T-helper 17 cell (primary cell): ENCODE data around the gene KATNB1. TPM values are rescaled to one million over a fixed set of nuclear protein-coding genes. Genes with fewer than 3 reads are reported as not detected.
"Not testable (repeated sequence)": the region's sequence is repeated elsewhere in the genome, so short reads cannot be mapped to it uniquely, and the experiment has no call there.

Experiments used
- ATAC-seq: fragments of 150-1000 bp; cut with Tn5 transposase; 2 replicates; pipeline ENCODE4 v1.10.0; 2021; ENCODE audit warnings: mild to moderate bottlenecking, moderate library complexity
- DNase-seq, 3 donors: peaks; one replicate each; pipeline versions ENCODE4 v3.0.0 to v3.0.0-alpha.2; 2020 to 2021
- H3K9me3 ChIP-seq: one replicate; pipeline ENCODE4 v1.7.0; 2013; ENCODE audit warnings: low read length, mild to moderate bottlenecking; ENCODE audit not compliant: control insufficient read depth, poor library complexity, severe bottlenecking
- H3K27ac Mint-ChIP-seq: one replicate; pipeline ENCODE4 v1.8.0; 2022; ENCODE audit warnings: mild to moderate bottlenecking, moderate library complexity, mixed read lengths
- H3K27me3 Mint-ChIP-seq: one replicate; pipeline ENCODE4 v1.8.0; 2022; ENCODE audit warnings: mixed read lengths
- H3K36me3 Mint-ChIP-seq: one replicate; pipeline ENCODE4 v1.8.0; 2022; ENCODE audit warnings: low read depth, mixed read lengths
- H3K4me1 Mint-ChIP-seq: one replicate; pipeline ENCODE4 v1.8.0; 2022; ENCODE audit warnings: mild to moderate bottlenecking, mixed read lengths
- H3K4me3 Mint-ChIP-seq: one replicate; pipeline ENCODE4 v1.8.0; 2022; ENCODE audit warnings: mild to moderate bottlenecking, moderate library complexity, mixed read lengths
- total RNA-seq, 4 donors: library from RNA in 2 of 4; stranded (reverse) in 2 of 4; gene quantifications; one replicate each; pipeline ENCODE4 v1.2.3 and lab custom pipeline; 2022 to 2026

Gene KATNB1
- total RNA-seq, 2 donors from 2014 or later, result 24.3 to 27.3 TPM

DNA sequence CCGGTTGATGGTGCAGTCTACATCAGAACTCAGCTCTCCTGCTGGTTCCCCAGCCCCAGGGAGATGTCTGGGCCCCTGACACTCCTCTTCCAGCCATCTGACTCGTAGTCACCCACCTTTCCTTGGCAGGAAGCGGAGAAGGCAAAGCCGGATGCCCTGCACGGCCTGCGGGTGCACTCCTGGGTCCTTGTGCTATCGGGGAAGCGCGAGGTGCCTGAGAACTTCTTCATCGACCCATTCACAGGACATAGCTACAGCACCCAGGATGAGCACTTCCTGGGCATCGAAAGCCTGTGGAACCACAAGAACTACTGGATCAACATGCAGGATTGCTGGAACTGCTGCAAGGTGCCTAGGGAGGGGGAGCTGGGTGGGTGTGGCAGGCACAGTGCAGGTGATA lies 28.2 kb upstream of the KATNB1 start:
- Mint-ChIP-seq H3K27me3 (peaks cover 16% of the 10 kb centered on the region), H3K36me3 (no peaks in the 10 kb centered on the region), H3K4me3 (no peak overlapping the region), H3K27ac (no peak overlapping the region), H3K4me1 (peaks cover 2% of the 10 kb centered on the region)
- ATAC-seq (no peak), DNase-seq (no peak)
- H3K9me3 ChIP-seq, result no peaks in the 10 kb centered on the region

DNA sequence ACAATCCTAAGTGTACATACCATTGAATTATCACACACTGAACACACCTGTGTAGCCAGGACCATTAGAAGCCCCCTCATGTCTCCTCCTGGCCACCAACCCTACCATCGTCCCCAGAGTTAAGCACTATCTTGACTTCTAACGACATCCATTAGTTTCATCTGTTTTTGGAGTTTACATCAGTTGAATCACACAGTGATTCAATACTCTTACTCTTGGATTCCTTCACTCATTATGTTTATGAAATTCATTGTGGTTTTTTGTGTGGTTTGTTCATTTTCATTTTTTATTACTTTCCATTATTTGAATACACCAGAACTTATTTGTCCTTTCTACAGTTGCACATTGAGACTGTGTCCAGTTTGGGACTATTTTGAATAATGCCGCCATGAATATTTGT lies 27.4 kb upstream of the KATNB1 start:
- Mint-ChIP-seq H3K27me3 (peaks cover 24% of the 10 kb centered on the region), H3K4me1 (peaks cover 2% of the 10 kb centered on the region), H3K4me3 (no peak overlapping the region), H3K36me3 (no peaks in the 10 kb centered on the region), H3K27ac (no peak overlapping the region)
- no peak for ATAC-seq
- DNase-seq, result no peak
- H3K9me3 ChIP-seq, result no peaks in the 10 kb centered on the region

DNA sequence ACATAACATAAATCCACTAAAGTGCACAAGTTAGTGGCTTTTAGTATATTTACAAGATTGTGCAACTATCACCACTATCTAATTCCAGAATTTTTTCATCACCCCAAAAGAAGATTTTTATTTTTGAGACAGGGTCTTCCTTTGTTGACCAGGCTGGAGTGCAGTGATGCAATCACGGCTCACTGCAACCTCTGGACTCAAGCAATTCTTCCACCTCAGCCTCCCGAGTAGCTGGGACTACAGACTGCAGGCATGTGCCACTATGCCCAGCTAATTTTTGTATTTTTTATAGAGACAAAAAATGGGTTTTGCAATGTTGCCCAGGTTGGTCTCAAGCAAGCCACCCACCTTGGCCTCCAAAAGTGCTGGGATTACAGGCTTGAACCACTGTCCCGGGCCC lies 25.9 kb upstream of the KATNB1 start:
- DNase-seq (no peak), ATAC-seq (no peak)
- H3K4me3 Mint-ChIP-seq, result no peak overlapping the region
- H3K4me1 Mint-ChIP-seq, result peaks cover 2% of the 10 kb centered on the region
- peaks cover 32% of the 10 kb centered on the region for H3K27me3 Mint-ChIP-seq
- H3K27ac Mint-ChIP-seq, result no peak overlapping the region
- H3K36me3 Mint-ChIP-seq, result no peaks in the 10 kb centered on the region
- H3K9me3 ChIP-seq, result no peaks in the 10 kb centered on the region

DNA sequence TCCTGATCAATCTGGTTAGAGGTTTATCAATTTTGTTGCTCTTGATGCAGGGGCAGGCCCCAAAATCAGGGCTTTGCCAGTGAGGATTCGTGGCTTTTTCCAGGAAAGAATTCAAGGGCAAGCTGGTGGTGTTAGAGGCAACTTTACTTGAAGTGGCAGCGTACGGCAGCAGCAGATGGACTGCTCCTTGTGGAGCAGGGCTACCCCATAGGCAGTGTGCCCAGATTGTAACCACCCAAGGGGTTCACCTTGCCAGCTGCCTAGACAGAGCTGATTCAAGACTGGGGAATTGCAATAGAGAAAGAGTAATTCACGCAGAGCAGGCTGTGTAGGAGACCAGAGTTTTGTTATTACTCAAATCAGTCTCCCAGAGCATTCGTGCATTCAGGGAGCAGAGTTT lies 24.2 kb upstream of the KATNB1 start:
- no peak overlapping the region for H3K27ac Mint-ChIP-seq
- H3K4me1 Mint-ChIP-seq, result peaks cover 2% of the 10 kb centered on the region
- H3K36me3 Mint-ChIP-seq, result no peaks in the 10 kb centered on the region
- no peak overlapping the region for H3K4me3 Mint-ChIP-seq
- H3K27me3 Mint-ChIP-seq, result peaks cover 40% of the 10 kb centered on the region
- ATAC-seq (no peak), DNase-seq (no peak)
- H3K9me3 ChIP-seq, result no peaks in the 10 kb centered on the region

DNA sequence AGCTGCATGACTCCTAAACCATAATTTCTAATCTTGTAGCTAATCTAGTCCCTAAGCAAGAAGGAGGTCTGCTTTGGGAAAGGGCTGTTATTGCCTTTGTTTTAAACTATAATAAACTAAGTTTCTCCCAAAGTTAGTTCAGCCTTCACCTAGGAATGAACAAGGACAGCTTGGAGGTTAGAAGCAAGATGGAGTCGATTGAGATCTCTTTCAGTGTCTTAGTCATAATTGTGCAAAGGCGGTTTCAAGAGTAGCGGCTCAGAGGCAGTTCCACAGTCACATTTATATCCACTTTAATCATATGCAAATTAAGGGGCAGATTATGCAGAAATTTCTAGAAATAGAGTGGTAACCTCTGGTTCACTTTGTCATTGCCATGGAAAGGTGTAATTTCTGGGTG lies 23.6 kb upstream of the KATNB1 start:
- Mint-ChIP-seq H3K4me1 (peaks cover 2% of the 10 kb centered on the region), H3K36me3 (no peaks in the 10 kb centered on the region), H3K4me3 (no peak overlapping the region), H3K27me3 (peaks cover 40% of the 10 kb centered on the region), H3K27ac (no peak overlapping the region)
- ATAC-seq, result no peak
- no peaks in the 10 kb centered on the region for H3K9me3 ChIP-seq
- no peak for DNase-seq

DNA sequence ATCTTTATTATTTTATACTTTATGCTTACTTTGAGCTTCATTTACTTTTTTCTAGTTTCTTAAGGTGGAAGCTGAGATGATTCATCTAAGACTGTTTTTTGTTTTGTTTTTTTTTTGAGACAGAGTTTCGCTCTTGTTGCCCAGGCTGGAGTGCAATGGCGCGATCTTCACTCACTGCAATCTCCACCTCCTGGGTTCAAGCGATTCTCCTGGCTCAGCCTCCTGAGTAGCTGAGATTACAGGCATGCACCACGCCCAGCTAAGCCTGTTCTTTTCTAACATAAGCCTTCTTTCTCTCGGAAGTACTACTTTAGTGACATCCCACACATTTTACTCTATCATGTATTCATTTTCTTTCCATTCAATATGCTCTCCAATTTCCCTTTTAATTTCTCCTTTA lies 23.0 kb upstream of the KATNB1 start:
- not testable (repeated sequence) for DNase-seq, ATAC-seq, H3K4me1 Mint-ChIP-seq, H3K9me3 ChIP-seq, H3K4me3 Mint-ChIP-seq, H3K36me3 Mint-ChIP-seq, H3K27ac Mint-ChIP-seq
- peaks cover 40% of the 10 kb centered on the region for H3K27me3 Mint-ChIP-seq

DNA sequence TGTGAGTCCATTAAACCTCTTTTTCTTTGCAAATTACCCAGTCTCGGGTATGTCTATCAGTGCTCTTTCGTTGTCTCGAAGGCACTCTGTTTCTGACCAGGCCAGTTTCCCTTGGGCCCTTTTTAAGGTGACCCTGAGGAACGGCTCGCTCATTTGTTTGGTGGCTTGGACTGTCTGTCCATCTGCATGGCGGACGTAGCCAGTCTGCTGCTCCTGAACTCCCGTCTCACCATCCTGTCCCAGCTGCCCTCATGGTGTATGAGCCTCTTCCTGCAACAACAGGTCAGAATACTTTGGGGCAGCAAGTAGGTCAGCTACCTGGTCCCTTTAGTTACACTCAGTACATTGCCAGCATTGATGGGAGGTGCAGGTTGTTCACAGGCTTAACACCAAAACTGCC lies 22.0 kb upstream of the KATNB1 start:
- no peak for DNase-seq

DNA sequence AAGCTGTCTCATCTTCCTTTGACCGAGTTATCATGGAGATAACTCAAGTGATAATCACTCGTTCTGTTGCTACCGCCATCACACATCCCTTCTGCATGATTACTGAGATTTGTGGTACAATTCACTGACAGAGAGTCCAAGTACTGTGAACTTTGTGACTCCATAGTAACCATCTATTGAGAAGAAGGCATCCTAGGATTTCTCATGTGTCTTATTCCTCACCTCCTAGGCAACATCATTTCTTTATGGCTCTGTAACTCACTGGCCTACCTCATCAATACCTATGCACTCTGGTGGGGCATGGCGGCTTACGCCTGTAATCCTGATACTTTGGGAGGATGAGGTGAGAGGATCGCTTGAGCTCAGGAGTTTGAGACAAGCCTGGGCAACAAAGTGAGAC lies 21.5 kb upstream of the KATNB1 start:
- ATAC-seq, result no peak
- H3K36me3 Mint-ChIP-seq, result no peaks in the 10 kb centered on the region
- peaks cover 31% of the 10 kb centered on the region for H3K27me3 Mint-ChIP-seq

More for the DNA sequence above, 22.0 kb upstream of the KATNB1 start:
- H3K4me3 Mint-ChIP-seq, result no peak overlapping the region
- H3K27me3 Mint-ChIP-seq, result peaks cover 32% of the 10 kb centered on the region
- no peak overlapping the region for H3K27ac Mint-ChIP-seq
- no peak for ATAC-seq
- H3K4me1 Mint-ChIP-seq, result peaks cover 2% of the 10 kb centered on the region
- no peaks in the 10 kb centered on the region for H3K9me3 ChIP-seq
- H3K36me3 Mint-ChIP-seq, result no peaks in the 10 kb centered on the region

DNA sequence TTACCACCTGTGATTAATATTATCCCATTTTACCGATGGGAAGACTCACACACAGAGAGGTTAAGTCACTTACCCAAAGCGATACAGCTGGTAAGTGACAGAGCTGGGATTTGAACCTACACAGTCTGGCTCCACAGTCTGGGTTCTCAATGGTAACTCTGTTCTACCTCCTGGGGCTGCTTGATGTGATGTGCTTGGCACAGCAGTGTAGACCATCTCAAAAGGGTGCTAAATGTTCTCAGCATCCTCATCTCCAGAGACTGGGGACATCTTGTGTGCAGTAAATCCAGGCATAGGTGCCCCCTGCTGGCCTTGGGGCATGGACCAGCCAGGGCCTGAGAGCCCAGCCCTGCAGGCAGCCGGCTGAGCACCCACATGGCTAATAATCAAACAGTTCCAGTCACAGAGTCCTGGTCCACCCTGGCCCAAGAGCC lies 15.4 kb upstream of the KATNB1 start:
- Mint-ChIP-seq H3K27ac (no peak overlapping the region), H3K4me1 (no peaks in the 10 kb centered on the region), H3K4me3 (no peak overlapping the region), H3K27me3 (peaks cover 22% of the 10 kb centered on the region), H3K36me3 (no peaks in the 10 kb centered on the region)
- no peaks in the 10 kb centered on the region for H3K9me3 ChIP-seq
- ATAC-seq (peak; percentile 65), DNase-seq (no peak)

More for the DNA sequence above, 21.5 kb upstream of the KATNB1 start:
- Mint-ChIP-seq H3K4me3 (no peak overlapping the region), H3K4me1 (peaks cover 2% of the 10 kb centered on the region), H3K27ac (no peak overlapping the region)
- no peaks in the 10 kb centered on the region for H3K9me3 ChIP-seq
- no peak for DNase-seq

DNA sequence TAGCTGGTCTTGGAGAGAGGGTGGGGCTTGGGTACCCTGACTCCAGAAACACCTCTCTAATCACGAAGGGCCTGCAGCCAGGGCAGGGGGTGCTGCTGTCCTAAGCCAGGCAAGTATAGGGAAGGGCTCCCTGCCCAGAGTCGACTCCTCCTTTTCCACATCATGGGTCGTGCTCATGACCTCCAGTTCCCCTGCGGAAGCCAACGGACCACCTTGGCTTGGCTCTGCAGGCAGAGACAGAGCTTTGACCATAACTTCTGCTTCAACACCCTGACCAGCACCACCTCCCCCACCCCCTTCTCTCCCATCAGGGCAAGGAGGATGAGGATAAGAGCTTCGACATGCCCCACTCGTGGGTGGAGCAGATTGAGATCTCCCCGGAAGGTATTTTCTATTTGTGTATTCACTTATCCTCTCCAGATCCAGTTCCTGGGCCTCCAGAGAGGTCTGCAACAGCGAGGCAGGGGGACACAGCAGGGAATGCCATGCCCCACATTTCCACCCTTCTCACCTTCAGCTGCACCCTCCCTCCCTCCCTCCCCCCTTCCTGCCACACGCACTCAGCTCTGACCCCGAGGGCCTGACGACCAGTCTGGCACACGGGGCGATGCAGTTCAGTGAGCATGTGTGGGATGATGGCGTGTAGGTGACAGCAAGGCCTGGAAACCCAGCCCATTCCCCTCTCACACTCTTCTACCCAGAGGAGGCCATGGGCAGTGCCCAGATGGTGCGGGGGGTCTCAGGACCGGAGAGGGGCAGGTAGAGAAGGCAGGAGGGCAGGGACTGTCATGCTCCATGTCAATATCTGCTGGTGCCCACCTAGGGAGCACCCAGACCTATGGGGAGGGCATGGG lies 14.0 kb upstream of the KATNB1 start:
- Mint-ChIP-seq H3K36me3 (no peaks in the 10 kb centered on the region), H3K27ac (no peak overlapping the region), H3K4me1 (no peaks in the 10 kb centered on the region), H3K4me3 (no peak overlapping the region), H3K27me3 (peaks cover 16% of the 10 kb centered on the region)
- ATAC-seq (no peak), DNase-seq (no peak)
- no peaks in the 10 kb centered on the region for H3K9me3 ChIP-seq

DNA sequence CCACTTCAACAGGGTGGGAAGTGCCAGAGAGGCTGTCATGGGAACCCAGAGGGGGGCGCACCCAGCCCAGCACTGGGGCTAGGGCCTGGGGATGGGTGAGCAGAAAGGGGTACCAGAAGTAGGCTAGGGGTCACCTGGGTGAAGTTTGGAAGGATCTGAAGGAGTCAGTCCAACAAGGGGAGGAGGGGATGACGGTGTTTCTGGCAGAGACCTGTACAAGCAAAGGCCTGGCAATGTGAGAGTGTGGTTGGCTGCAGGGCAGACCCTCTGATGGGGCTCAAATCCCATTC lies 13.4 kb upstream of the KATNB1 start:
- DNase-seq (no peak), ATAC-seq (no peak)
- Mint-ChIP-seq H3K27ac (no peak overlapping the region), H3K36me3 (no peaks in the 10 kb centered on the region), H3K4me1 (peaks cover 1% of the 10 kb centered on the region), H3K4me3 (no peak overlapping the region), H3K27me3 (peaks cover 16% of the 10 kb centered on the region)
- H3K9me3 ChIP-seq, result no peaks in the 10 kb centered on the region

DNA sequence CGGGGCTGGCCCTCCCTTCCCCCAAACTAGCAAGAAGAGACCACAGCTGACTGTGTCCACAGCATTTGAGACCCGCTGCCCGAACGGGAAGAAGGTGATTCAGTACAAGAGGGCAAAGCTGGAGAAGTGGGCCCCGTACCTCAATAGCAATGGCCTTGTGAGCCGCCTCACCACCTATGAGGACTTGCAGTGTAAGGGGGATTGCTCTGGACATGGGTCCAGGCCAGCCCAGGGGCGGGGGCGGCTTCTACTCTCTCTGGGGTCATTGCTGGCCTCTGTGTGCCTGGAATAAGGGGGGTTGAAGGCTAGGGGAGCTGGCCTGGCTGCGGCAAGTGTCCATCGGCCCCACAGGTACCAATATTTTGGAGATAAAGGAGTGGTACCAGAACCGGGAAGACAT lies 12.9 kb upstream of the KATNB1 start:
- DNase-seq, result no peak
- H3K27me3 Mint-ChIP-seq, result peaks cover 16% of the 10 kb centered on the region

DNA sequence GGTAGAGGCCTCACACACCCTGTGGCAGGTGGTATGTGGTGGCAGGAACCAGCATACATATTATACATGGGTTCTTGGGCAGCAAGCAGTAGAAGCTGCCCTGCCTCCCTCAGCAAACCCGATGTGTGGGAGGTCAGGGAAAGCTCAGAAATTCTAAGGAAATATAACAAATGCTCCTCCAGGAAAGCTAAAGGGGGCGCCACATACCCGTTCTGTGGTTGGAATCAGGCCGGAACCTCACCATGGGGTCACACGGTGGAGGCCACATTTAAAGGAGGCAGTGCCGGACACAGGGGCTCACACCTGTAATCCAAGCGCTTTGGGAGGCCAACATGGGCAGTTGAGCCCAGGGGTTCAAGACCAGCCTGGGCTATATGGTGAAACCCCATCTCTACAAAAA lies 12.4 kb upstream of the KATNB1 start:
- H3K9me3 ChIP-seq, result no peaks in the 10 kb centered on the region
- DNase-seq (no peak), ATAC-seq (no peak)
- Mint-ChIP-seq H3K27ac (no peak overlapping the region), H3K4me1 (peaks cover 2% of the 10 kb centered on the region), H3K36me3 (no peaks in the 10 kb centered on the region), H3K27me3 (peaks cover 16% of the 10 kb centered on the region), H3K4me3 (no peak overlapping the region)

More for the DNA sequence above, 12.9 kb upstream of the KATNB1 start:
- H3K4me3 Mint-ChIP-seq, result no peak overlapping the region
- no peaks in the 10 kb centered on the region for H3K9me3 ChIP-seq
- no peak for ATAC-seq
- no peak overlapping the region for H3K27ac Mint-ChIP-seq
- no peaks in the 10 kb centered on the region for H3K36me3 Mint-ChIP-seq
- H3K4me1 Mint-ChIP-seq, result peaks cover 2% of the 10 kb centered on the region

DNA sequence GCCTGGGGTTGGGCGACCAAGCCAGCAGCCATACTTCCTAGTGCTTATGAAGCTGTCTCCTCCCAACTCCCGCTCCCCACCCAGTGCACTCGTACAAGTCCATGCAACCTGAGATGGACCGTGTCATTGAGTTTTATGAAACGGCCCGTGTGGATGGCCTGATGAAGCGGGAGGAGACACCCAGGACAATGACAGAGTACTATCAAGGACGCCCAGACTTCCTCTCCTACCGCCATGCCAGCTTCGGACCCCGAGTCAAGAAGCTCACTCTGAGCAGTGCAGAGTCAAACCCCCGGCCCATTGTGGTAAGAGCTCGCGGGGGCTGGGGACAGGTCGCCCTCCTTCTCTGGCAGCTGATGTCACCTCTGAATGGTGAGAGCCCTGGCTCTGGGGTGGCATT lies 11.0 kb upstream of the KATNB1 start:
- H3K27me3 Mint-ChIP-seq, result peaks cover 13% of the 10 kb centered on the region
- no peaks in the 10 kb centered on the region for H3K9me3 ChIP-seq
- peaks cover 2% of the 10 kb centered on the region for H3K4me1 Mint-ChIP-seq
- H3K4me3 Mint-ChIP-seq, result no peak overlapping the region
- no peak overlapping the region for H3K27ac Mint-ChIP-seq
- no peak for ATAC-seq
- DNase-seq, result no peak
- H3K36me3 Mint-ChIP-seq, result no peaks in the 10 kb centered on the region
